ENCODE results near the gene TMEM125.

TMEM125 gene

GRCh38 chr1:43288785-43289706 is 19.3 kb downstream of the TMEM125 start:
- no peak for DNase-seq (ENCODE audit: low read depth in 3 of 3, low spot score in 1 of 3)

GRCh38 chr1:43292216-43292615 is 22.4 kb downstream of the TMEM125 start:
- DNase-seq (ENCODE audit: low read depth in 3 of 3, low spot score in 1 of 3), result no peak

GRCh38 chr1:43292679-43293078 is 22.9 kb downstream of the TMEM125 start:
- DNase-seq (ENCODE audit: low read depth in 3 of 3, low spot score in 1 of 3), result no peak

- DNase-seq (ENCODE audit: low read depth in 3 of 3, low spot score in 1 of 3), result no peak
These were observed 23.4 kb downstream of the TMEM125 start for GRCh38 chr1:43293176-43293575.

DNA sequence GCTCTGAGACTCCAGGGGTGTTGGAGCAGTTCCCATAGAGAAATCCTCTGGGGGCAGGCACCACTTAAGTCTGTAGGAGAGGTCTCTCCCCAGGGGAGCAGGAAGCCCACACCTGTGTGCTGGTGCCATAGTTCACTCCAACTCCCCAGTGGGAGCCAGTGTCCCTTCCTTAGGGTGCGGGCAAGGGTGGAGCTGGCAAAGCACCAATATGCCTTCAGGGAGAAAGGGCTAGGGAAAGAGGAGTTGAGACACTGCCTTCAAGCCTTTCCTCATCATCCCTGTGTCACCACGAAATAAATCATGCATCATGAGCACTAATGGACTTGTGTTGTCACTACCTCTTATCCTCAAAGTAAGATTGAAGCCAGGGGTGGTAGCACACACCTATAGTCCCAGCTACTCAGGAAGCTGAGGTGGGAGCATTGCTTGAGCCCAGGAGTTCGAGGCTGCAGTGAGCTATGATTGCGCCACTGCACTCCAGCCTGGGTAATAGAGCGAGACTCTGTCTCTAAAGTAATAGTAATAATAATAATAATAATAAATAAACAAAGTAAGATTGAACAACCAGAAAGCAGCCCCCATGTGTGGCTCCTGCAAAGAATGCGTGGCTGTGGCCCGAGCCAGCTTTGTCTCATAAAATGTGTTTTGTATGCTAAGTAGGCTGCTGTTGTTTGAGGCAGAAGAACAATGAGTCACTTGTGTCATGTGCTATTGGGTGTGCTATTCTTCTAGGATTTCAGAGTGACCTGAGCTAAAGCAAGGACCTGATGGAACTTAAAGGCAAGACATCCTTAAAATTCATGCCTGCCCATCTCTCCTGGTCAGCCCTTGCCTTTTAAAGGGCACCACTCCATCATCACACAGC is 24.3 kb downstream of the TMEM125 start:
- no peak for DNase-seq (ENCODE audit: low read depth in 3 of 3, low spot score in 1 of 3)

- no peak for DNase-seq (ENCODE audit: low read depth in 3 of 3, low spot score in 1 of 3)
These were observed 25.0 kb downstream of the TMEM125 start for GRCh38 chr1:43294761-43295160.

GRCh38 chr1:43296207-43296606 is 26.4 kb downstream of the TMEM125 start:
- DNase-seq (ENCODE audit: low read depth in 3 of 3, low spot score in 1 of 3), result no peak

- DNase-seq (ENCODE audit: low read depth in 3 of 3, low spot score in 1 of 3), result no peak
These were observed 28.3 kb downstream of the TMEM125 start for GRCh38 chr1:43298055-43298454.

DNA sequence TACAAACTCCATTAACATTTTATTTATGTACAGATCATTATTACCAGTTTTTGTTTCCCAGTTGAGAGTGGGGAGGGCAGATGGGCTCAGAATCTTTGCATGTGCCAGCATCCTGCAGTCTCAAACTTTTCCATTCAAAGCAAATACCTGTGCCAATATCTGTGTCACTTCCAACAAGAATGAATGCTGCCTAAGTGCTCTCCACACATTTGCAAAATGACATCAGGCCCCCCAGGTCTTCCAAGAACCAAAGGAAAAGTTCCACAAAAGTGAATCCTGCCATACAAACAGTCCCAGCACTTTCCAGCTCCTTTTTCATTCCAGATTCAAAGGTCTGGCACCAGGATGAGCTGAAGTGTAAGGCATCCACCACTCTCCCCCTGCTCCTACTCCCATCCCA is 29.3 kb downstream of the TMEM125 start:
- no peak for DNase-seq (ENCODE audit: low read depth in 3 of 3, low spot score in 1 of 3)

GRCh38 chr1:43300378-43301094 is 30.8 kb downstream of the TMEM125 start, which contains the start of gene TIE1:
Gene TIE1, plus strand, starts transcription at chr1:43300982. Its CDS starts 90 bp downstream, at chr1:43301072.
- no peak for DNase-seq (ENCODE audit: low read depth in 3 of 3, low spot score in 1 of 3)

DNA sequence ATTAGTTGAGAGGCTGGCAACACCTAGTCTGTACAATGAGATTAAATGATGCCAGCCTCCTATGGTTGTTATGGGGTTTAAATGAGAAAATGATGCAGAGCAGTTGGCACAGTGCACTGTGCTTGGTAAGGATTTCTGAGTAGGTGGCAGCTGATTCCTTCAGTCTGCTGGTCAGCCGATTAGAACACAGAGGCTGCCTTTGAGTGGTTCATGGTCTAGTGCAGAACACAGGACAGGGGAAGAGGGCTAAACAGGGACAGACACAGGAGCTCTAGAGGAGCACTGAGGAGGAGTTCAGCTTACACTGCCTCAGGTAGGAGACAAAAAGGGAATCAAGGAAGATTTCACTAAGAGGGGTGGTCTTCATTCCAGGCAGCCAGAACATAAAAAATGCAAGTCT is 32.4 kb downstream of the TMEM125 start:
- DNase-seq (ENCODE audit: low read depth in 3 of 3, low spot score in 1 of 3), result no peak

GRCh38 chr1:43302721-43303470 is 33.1 kb downstream of the TMEM125 start:
- DNase-seq (ENCODE audit: low read depth in 3 of 3, low spot score in 1 of 3), result no peak

- no peak for DNase-seq (ENCODE audit: low read depth in 3 of 3, low spot score in 1 of 3)
These were observed 33.9 kb downstream of the TMEM125 start for GRCh38 chr1:43303471-43304313.

- no peak for DNase-seq (ENCODE audit: low read depth in 3 of 3, low spot score in 1 of 3)
These were observed 34.5 kb downstream of the TMEM125 start for GRCh38 chr1:43304314-43304681.

DNA sequence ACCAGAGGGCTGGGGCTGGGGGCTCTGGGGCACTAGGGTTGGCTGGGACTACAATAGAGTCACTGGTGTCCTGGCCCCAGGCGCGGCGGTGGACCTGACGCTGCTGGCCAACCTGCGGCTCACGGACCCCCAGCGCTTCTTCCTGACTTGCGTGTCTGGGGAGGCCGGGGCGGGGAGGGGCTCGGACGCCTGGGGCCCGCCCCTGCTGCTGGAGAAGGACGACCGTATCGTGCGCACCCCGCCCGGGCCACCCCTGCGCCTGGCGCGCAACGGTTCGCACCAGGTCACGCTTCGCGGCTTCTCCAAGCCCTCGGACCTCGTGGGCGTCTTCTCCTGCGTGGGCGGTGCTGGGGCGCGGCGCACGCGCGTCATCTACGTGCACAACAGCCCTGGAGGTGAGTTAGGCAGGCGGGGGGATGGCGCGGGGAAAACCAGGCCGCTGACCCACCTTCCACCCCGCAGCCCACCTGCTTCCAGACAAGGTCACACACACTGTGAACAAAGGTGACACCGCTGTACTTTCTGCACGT is 35.1 kb downstream of the TMEM125 start:
- DNase-seq (ENCODE audit: low read depth in 3 of 3, low spot score in 1 of 3), result no peak

DNA sequence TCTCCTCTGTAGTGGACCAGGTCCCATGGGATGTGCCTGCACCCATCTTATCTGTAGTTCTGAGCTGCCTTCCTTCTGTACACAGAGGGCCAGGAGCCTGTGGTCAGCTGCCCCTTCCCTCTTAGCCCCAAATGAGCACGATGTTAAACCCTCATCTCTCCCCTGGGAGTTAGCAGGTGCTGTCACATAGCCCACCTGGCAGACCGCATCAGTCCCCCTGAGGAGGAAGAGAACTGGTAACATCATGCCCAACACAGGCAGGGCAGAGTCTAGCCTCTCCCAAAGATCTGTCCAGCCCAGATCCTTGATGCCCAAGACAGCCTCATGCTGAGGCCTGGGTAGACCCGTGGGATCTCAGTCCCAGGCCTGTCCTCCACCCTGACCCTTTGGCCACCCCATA is 35.7 kb downstream of the TMEM125 start:
- DNase-seq (ENCODE audit: low read depth in 3 of 3, low spot score in 1 of 3), result no peak

DNA sequence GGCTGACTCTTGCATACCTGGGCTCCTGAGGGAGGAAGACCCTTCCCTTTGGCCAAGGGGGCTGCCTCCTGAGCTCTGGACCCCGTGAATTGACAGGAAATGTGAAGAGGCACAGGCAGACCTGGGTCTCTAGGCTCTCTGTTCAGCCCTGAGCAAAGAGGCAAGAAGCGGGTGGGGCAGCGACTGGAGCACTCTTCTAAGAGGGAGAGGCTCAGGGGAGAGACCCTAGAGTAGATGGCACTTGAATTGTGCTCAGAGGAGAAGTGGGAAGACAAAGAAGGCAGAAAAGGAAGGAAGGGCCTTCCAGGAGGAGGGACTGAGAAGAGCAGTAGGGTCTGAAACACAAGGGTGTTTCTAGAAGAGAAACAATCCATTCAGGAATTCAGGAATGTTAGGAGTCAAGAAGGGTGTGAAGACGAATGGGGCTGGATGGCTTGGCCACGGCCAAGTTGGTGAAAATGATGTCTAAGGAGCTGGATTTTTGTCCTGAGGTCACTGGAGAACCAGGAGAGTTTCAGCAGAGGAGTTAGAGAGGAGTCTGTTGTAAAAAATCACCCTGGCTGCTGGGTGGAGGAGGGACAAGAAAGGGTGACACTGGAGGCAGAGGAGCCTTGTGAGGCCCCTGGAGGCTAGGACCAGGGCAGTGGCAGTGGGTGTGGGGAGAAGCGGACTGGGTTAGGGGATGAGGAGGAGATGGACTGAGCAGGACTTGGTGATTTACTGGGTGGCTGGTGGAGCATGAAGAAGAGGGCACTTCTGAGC is 36.3 kb downstream of the TMEM125 start:
- no peak for DNase-seq (ENCODE audit: low read depth in 3 of 3, low spot score in 1 of 3)

GRCh38 chr1:43306688-43307457 is 37.1 kb downstream of the TMEM125 start:
- no peak for DNase-seq (ENCODE audit: low read depth in 3 of 3, low spot score in 1 of 3)
